Smooth muscle cell of the brain vasculature (primary cell): ENCODE data around the gene MC3R.

Experiments
- DNase-seq: peaks from one replicate; pipeline ENCODE4 v3.0.0-alpha.2; 2012; ENCODE audit warnings: low read depth, low spot score

MC3R gene

DNA sequence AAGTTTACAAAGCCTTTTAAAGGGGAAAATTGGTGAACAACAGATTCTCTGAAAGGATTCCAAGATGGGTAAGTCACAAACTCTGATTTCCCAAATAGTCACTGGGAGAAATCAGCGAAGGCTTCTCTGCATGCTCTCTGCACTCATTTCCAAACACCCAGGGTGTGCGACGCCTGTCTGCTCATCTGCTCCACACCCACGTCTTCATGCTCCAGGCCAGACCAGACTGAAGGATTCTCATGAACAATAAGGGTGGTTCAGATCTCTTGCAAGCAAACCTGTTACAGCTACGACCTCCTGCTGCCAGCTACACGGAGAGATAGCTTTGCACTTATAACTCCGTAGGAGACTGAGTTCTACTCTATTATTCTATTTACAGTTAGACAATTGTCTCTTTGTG is 1.4 kb downstream of the MC3R start:
- no peak for DNase-seq

DNA sequence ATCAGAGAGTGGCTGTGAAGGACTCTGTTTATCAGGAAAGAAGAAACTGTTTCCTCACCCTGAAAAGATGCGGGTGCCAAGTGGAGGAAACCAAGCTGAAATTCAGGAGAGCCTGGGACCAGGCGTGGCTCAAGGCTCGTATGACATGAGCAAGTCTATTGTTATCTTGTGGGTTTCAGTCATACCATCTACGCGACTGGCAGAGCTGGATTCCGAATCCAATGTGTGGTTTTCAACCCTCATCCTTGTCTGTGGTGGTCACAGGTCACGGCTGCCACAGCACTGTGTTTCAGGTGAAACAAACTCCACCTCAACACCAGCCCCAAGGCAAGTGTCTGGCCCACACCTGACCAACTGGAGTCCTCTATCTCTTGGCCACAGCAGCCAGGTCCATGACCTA is 9.1 kb downstream of the MC3R start:
- no peak for DNase-seq

DNA sequence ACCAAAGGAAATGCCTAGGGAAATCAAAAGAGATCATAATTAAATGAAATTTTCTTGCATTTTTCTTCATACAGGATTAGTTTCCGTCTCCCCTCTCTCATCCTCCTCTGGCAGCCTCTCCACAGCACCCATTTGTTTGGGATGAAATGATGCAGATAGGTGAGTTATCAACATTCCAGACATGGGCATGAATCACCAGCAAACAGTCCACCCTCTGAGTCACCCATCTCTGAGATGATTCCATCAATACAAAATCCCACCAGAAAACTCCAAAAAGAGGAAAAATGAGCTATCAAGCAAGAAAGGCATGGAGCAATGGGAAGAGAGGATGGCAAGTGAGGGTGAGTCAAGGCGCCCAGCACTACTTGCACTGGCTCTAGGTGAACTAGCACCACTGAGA is 11.4 kb downstream of the MC3R start:
- DNase-seq = no peak

DNA sequence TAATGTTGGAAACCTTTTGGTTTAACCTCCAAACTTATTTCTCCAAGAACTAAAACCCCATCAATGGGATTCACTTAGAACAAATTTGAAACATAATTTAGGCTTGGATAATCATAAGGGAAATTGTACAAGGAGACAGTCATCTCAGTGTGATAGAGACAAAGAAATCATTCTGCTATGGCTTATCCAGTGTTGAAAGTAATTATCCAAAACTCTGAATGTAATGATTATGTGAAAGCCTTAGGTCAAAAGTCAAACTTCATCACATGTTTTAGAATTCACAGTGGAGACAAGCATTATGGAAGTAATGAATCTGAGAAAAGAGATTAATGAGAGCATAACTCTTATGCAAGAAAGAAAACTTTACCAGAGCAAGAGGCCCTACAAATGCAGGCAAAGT is 20.0 kb downstream of the MC3R start:
- no peak for DNase-seq

DNA sequence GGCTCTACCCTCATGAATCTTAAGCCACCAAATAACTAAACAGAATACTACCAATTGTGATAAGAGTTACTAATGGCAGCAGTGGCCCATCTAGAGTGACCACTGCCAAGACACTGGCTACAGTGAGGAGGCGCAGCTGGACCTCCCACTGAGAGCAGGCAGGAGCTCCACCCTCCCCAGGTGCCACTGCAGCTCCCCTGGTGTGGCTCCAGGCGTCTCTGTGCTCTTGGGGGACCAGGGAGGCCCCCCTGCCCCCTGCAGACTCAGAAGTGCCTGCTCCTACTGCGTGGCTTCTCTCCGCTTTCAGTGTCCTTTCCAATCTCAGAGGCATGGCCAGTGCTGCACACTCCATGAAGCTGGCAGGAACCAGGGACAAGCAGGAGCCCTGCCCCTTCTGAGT is 23.4 kb downstream of the MC3R start:
- no peak for DNase-seq

DNA sequence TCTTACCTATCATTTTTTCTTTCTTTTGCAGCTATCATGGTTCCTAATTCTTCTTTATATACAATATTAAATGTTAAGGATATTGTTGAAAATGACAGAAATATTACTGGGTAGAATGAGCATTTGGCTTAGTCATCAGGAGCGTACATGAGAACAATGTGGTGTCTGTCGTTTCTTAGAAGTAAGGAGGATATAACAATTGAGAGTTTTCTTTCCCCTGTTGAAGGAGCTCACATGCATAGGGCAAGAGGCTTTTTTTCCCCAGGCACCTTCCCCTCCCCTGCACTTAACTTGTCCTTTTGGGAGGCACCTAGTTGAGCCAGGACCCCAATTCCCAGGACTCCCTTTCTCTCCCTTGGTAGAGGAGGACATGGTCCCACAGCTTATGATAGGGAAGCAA is 25.0 kb downstream of the MC3R start:
- no peak for DNase-seq

DNA sequence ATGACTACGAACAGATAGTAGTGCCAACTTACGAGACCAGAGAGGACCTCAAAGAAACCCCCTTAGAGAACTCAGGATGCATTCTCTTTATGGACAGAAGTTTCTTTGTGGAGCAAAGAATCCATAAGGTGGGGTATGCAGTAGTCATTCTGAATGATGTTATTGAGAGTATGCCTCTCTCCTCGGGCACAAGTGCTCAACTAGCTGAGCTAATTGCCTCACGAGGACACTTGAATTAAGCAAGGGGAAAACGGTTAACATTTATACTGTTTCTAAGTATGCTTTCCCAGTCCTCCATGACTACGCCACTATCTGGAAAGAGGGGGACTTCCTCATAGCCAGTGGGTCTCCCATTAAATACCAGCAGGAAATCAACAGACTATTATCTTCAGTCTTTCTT is 25.6 kb downstream of the MC3R start:
- DNase-seq = no peak

DNA sequence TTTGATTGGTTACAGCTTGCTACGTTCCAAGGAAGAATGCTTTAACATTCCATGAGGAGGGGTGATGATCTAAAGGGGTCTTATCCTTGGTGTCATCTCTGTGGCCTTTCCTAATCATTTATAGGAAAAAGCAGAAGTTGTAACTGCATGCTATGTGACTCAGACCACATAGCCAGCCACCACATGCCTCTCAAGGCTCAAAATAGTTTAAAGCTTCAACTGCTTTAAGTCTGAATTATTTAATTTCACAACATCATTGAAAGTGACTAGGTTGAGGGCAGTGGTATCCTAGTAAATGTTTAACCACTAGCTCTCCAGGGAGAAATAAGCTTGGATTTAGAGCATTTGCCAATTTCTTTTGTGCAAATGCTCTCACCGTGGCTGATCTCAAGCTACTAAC is 29.7 kb downstream of the MC3R start:
- DNase-seq = no peak

DNA sequence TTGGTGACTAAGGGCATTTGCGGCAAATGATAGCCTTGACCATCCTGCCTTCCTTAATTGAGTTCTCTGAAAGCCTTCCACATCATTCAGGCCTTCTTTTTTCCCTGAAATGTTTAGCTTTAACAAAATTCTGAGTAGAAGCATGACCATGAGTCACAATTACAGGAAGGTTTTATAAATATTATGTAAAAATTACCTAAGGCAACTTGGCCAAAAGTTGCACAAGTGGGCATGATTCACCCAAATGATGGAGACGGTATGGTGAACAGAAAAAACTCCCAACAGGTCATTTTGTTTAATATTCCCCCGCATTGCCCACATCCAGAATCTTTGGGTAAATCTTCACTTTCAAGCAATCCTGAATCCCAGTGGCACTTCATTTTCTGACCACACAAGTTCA is 37.0 kb downstream of the MC3R start:
- no peak for DNase-seq

DNA sequence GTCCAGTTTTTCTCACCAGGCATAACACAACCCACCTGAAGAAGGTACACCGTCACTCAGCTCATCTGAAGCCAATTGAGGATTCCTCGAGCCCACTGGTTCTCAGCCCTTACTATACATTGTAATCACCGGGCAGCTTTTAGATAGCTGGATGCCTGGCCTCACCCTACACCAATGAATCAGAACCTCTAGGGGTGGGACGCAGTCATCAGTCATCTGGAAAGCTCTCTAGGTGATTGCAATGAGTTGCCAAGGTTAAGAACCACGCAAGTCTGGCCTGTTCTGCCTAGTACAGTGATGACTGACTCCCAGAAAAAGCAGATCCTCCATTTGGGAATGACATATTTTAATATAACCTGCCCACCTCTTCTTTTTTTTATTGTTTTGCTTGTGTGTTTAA is 41.1 kb downstream of the MC3R start:
- DNase-seq = no peak

DNA sequence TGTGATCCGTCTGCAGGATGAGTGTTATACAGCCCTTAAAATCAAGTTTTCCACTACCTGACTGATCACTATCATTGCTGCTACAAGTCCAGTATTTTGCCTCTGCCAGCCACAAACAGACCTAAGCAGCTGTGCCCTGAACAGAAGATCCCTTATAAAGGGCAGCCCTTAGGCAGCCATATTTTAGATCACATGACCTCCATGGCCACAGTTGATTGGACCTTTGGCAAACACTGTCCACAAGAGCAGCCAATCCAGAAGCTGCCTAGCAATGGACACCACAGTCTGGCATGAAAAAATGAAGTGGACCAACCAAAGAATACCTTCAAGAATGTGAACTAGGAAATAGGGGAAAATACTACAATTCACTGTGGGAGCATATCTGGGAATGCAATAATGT is 50.8 kb downstream of the MC3R start:
- DNase-seq = no peak
